ENCODE measurements around the gene ANKHD1.

ANKHD1 gene

DNA sequence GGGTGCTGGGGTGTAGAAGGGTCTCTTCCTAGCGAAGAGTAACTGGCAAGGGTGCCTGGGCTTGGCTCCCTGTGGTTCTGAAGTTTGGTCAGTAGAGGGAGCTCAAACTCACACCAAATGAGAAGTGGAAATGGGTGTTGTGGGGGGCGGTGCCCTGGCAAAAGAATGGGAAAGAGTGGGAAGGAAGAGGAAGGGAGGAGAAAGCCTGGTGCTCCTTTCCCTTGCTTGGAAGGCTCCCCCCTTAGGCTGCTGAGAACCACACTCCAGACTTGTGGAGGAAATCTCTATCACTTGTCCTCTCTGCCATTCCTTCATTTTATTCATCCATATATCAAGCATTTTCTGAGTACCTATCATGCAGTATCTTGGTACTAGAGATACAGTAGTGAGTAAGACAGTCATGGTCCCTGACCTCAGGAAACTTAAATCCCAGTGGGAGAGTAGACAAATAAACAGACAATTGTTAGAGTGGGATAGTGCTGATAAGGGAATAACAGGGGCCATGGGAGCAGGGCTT lies 28.6 kb upstream of the ANKHD1 start:
- no peak overlapping the region for H3K4me3 ChIP-seq (ENCODE audit: control insufficient read depth, low read depth, low read length)
- DNase-seq (ENCODE audit: low read depth) = peak; percentile 24
- TF ChIP-seq, protein P1, sequence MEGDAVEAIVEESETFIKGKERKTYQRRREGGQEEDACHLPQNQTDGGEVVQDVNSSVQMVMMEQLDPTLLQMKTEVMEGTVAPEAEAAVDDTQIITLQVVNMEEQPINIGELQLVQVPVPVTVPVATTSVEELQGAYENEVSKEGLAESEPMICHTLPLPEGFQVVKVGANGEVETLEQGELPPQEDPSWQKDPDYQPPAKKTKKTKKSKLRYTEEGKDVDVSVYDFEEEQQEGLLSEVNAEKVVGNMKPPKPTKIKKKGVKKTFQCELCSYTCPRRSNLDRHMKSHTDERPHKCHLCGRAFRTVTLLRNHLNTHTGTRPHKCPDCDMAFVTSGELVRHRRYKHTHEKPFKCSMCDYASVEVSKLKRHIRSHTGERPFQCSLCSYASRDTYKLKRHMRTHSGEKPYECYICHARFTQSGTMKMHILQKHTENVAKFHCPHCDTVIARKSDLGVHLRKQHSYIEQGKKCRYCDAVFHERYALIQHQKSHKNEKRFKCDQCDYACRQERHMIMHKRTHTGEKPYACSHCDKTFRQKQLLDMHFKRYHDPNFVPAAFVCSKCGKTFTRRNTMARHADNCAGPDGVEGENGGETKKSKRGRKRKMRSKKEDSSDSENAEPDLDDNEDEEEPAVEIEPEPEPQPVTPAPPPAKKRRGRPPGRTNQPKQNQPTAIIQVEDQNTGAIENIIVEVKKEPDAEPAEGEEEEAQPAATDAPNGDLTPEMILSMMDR (IDR thresholded peaks at IDR 0.05; ENCODE audit: control insufficient read depth, insufficient read depth, low read depth, low read length, missing control alignments) = peak; percentile 87

DNA sequence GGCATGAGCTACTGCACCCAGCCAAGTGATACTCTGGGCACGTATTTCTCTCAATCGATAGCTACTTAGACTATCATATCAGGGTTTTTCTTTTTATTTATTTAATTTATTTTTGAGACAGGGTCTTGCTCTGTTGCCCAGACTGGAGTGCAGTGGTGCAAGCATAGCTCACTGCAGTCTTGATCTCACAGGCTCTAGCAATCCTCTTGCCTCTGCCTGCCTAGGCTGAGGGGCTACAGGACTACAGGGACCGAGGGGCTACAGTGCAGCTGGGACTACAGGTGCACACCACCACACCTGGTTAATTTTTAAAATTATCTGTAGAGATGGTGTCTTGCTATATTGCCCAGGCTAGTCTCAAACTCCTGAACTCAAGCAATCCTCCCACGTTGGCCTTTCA lies 20.3 kb upstream of the ANKHD1 start:
- DNase-seq (ENCODE audit: low read depth) = no peak
- no peak overlapping the region for H3K4me3 ChIP-seq (ENCODE audit: control insufficient read depth, low read depth, low read length)
- TF ChIP-seq, protein P1 (IDR thresholded peaks at IDR 0.05; ENCODE audit: control insufficient read depth, insufficient read depth, low read depth, low read length, missing control alignments) = no peak

DNA sequence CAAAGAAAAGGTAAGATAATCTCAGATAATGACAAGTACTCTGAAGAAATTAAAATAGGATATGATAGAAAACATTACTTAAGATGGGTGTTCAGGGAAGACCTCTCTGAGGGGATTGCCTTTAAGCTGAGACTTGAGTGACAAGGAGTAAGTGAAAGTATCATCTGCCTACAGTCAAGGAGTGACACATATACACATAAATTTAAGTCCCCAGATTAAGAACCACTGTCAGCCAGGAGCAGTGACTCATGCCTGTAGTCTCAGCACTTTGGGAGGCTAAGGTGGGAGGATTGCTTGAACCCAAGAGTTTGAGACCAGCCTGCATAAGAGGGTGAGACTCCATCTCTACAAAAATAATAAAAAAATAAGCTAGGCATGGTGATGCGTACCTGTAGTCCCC lies 19.7 kb upstream of the ANKHD1 start:
- no peak overlapping the region for H3K4me3 ChIP-seq (ENCODE audit: control insufficient read depth, low read depth, low read length)
- TF ChIP-seq, protein P1 (IDR thresholded peaks at IDR 0.05; ENCODE audit: control insufficient read depth, insufficient read depth, low read depth, low read length, missing control alignments) = no peak
- no peak for DNase-seq (ENCODE audit: low read depth)

DNA sequence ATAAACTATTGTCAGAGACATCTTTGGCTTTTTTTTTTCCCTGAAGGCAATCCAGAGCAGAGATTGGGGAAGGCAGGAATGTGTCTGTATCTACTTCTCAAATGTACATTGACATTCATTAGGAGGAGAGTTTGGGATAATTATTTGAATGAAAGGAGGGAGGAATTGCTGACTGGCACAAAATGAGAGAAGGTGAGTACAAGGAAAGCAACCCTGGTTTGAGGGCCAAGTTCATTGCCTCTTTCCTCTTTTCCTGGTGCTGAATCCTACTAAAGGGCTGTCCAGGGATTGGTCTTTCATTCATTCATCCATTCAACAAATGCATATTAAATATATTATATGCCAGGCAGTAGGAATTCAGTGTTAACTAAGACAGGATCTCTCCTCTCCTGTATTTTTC lies 18.8 kb upstream of the ANKHD1 start:
- no peak overlapping the region for H3K4me3 ChIP-seq (ENCODE audit: control insufficient read depth, low read depth, low read length)
- DNase-seq (ENCODE audit: low read depth) = no peak
- TF ChIP-seq, protein P1 (IDR thresholded peaks at IDR 0.05; ENCODE audit: control insufficient read depth, insufficient read depth, low read depth, low read length, missing control alignments) = no peak

DNA sequence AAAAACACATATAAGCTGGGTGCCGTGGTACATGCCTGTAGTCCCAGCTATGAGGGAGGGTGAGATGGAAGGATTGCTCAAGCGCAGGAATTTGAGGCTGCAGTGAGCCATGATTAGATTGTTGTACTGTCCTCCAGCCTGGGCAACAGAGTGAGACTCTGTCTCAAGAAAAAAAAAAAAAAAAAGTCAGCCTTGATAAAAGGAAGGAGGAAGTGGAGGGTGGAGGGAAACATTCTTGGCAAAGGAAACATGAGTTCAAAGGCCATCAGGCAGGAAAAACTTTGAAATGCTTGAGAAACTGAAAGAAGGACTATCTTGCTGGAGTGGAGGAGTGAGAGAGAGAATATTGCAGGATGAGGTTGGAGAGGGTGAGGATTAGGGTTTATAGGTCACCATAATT lies 18.3 kb upstream of the ANKHD1 start:
- TF ChIP-seq, protein P1 (IDR thresholded peaks at IDR 0.05; ENCODE audit: control insufficient read depth, insufficient read depth, low read depth, low read length, missing control alignments) = no peak
- no peak overlapping the region for H3K4me3 ChIP-seq (ENCODE audit: control insufficient read depth, low read depth, low read length)
- no peak for DNase-seq (ENCODE audit: low read depth)

DNA sequence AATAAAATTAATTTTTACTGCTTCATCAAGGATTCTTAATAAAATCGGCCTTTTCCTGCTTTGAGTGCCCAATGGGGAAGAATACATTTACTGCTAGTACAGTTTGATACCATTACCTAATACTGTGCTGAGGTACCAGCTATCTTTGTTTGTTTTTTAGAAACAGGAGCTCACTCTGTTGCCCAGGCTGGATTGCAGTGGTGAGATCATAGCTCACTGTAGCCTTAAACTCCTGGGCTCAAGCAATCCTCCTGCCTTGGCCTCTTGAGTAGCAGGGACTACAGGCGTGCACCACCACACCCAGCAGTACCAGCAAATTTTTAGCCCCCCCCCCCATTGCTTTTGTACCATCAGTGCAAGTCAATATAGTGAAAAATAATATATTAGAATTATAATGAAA lies 13.6 kb upstream of the ANKHD1 start:
- TF ChIP-seq, protein P1 (IDR thresholded peaks at IDR 0.05; ENCODE audit: control insufficient read depth, insufficient read depth, low read depth, low read length, missing control alignments) = no peak
- H3K4me3 ChIP-seq (ENCODE audit: control insufficient read depth, low read depth, low read length) = no peak overlapping the region
- DNase-seq (ENCODE audit: low read depth) = no peak

DNA sequence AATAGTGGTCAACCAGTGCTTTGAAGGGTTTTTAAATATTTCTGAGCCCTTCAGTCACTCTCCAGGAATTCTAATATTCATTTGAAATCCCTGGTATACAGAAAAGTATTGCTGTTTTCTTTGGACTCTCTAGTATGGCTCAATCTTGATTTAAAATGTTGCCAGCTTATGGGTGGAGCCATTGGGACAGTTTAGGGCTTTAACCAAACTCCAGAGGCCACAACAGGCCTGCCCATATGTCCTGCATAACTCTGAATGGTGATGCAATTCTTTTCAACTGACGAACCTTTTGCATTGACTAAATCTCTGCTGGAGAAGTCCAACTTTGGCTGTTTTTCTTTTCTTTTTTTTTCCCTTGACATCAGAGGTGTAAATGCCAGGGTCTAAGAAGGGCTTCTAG lies 10.3 kb upstream of the ANKHD1 start:
- peak; percentile 29 for DNase-seq (ENCODE audit: low read depth)
- TF ChIP-seq, protein P1 (IDR thresholded peaks at IDR 0.05; ENCODE audit: control insufficient read depth, insufficient read depth, low read depth, low read length, missing control alignments) = no peak
- H3K4me3 ChIP-seq (ENCODE audit: control insufficient read depth, low read depth, low read length) = no peak overlapping the region

All from AG09309 (cell line).